H9 (cell line): ENCODE data around the gene CHMP6. TPM values are rescaled to one million over a fixed set of nuclear protein-coding genes. Genes with fewer than 3 reads are reported as not detected.
A peak's percentile ranks its signal among the peaks of the same experiment; 100 is the strongest.

ENCODE experiments used
- DNase-seq: peaks from one replicate; pipeline ENCODE4 v3.0.0-alpha.2; 2017
- H2AFZ ChIP-seq: one replicate; pipeline ENCODE4 v1.6.1; 2013; ENCODE audit warnings: mild to moderate bottlenecking, low read length, control low read depth, moderate library complexity
- H2AK5ac ChIP-seq: 2 replicates; pipeline ENCODE4 v1.6.1; 2013; ENCODE audit warnings: low read length, control low read depth, mixed read lengths; ENCODE audit not compliant: insufficient read length
- H2BK120ac ChIP-seq: one replicate; pipeline ENCODE4 v1.6.1; 2013; ENCODE audit warnings: low read depth, mild to moderate bottlenecking, low read length, control low read depth, inconsistent platforms; ENCODE audit not compliant: poor library complexity, severe bottlenecking
- H2BK12ac ChIP-seq: 2 replicates; pipeline ENCODE4 v1.6.1; 2013; ENCODE audit warnings: low read length, control low read depth, mixed read lengths, low read depth; ENCODE audit not compliant: insufficient read length
- H2BK15ac ChIP-seq: 2 replicates; pipeline ENCODE4 v1.6.1; 2013; ENCODE audit warnings: low read depth, low read length, control low read depth
- H2BK20ac ChIP-seq: one replicate; pipeline ENCODE4 v1.6.1; 2013; ENCODE audit warnings: low read depth, mild to moderate bottlenecking, low read length, control low read depth, inconsistent platforms; ENCODE audit not compliant: poor library complexity, severe bottlenecking
- H2BK5ac ChIP-seq: 2 replicates; pipeline ENCODE4 v1.6.1; 2013; ENCODE audit warnings: low read length, control low read depth, mixed read lengths; ENCODE audit not compliant: insufficient read length
- H3K14ac ChIP-seq: 2 replicates; pipeline ENCODE4 v1.6.1; 2013; ENCODE audit warnings: low read length, control low read depth; ENCODE audit not compliant: insufficient read depth
- H3K18ac ChIP-seq: 2 replicates; pipeline ENCODE4 v1.6.1; 2013; ENCODE audit warnings: low read depth, mild to moderate bottlenecking, mixed read lengths, low read length, control low read depth; ENCODE audit not compliant: insufficient read length
- H3K23ac ChIP-seq: 2 replicates; pipeline ENCODE4 v1.6.1; 2013; ENCODE audit warnings: low read length, control low read depth, mixed read lengths, low read depth; ENCODE audit not compliant: insufficient read length
- H3K23me2 ChIP-seq: 2 replicates; pipeline ENCODE4 v1.6.1; 2013; ENCODE audit warnings: low read depth, mild to moderate bottlenecking, mixed read lengths, low read length, control low read depth; ENCODE audit not compliant: insufficient read length, poor library complexity, severe bottlenecking
- H3K27ac ChIP-seq: 2 replicates; pipeline ENCODE4 v1.5.1; 2013; ENCODE audit warnings: low read length, control low read depth, mixed read lengths, low read depth; ENCODE audit not compliant: insufficient read length
- H3K27me3 ChIP-seq: 2 replicates; pipeline ENCODE4 v1.6.1; 2013; ENCODE audit warnings: low read length, control low read depth, inconsistent platforms; ENCODE audit not compliant: insufficient read depth
- H3K4ac ChIP-seq: 2 replicates; pipeline ENCODE4 v1.6.1; 2013; ENCODE audit warnings: low read depth, mild to moderate bottlenecking, control low read depth, inconsistent platforms, low read length, moderate library complexity
- H3K4me1 ChIP-seq: 2 replicates; pipeline ENCODE4 v1.6.1; 2013; ENCODE audit warnings: low read length, control low read depth, inconsistent platforms; ENCODE audit not compliant: insufficient read depth
- H3K4me2 ChIP-seq: 2 replicates; pipeline ENCODE4 v1.6.1; 2013; ENCODE audit warnings: low read length, control low read depth, mixed read lengths; ENCODE audit not compliant: insufficient read length, insufficient read depth
- H3K56ac ChIP-seq: 2 replicates; pipeline ENCODE4 v1.6.1; 2013; ENCODE audit warnings: low read depth, mild to moderate bottlenecking, mixed read lengths, low read length, control low read depth; ENCODE audit not compliant: insufficient read length
- H3K79me1 ChIP-seq: 2 replicates; pipeline ENCODE4 v1.6.1; 2013; ENCODE audit warnings: low read depth, mild to moderate bottlenecking, moderate library complexity, low read length, control low read depth, inconsistent platforms; ENCODE audit not compliant: insufficient read depth, poor library complexity, severe bottlenecking
- H3K79me2 ChIP-seq: 2 replicates; pipeline ENCODE4 v1.6.1; 2013; ENCODE audit warnings: low read length, control low read depth, inconsistent platforms; ENCODE audit not compliant: insufficient read depth
- H3K9ac ChIP-seq: 2 replicates; pipeline ENCODE4 v1.6.1; 2013; ENCODE audit warnings: low read length, control low read depth, mixed read lengths; ENCODE audit not compliant: insufficient read length; ENCODE audit errors: extremely low read depth
- H3K9me3 ChIP-seq: one replicate; pipeline ENCODE4 v1.6.1; 2013; ENCODE audit warnings: low read depth, low read length, inconsistent platforms; ENCODE audit not compliant: control insufficient read depth
- H3T11ph ChIP-seq: one replicate; pipeline ENCODE4 v1.6.1; 2013; ENCODE audit warnings: mild to moderate bottlenecking, low read length, control low read depth, inconsistent platforms
- H4K20me1 ChIP-seq: one replicate; pipeline ENCODE4 v1.6.1; 2013; ENCODE audit not compliant: control insufficient read depth, insufficient read length, insufficient read depth
- H4K5ac ChIP-seq: 2 replicates; pipeline ENCODE4 v1.6.1; 2013; ENCODE audit warnings: low read depth, mild to moderate bottlenecking, mixed read lengths, low read length, control low read depth; ENCODE audit not compliant: insufficient read length
- H4K8ac ChIP-seq: replicated peaks from 2 replicates; pipeline ENCODE4 v1.6.1; 2013; ENCODE audit warnings: low read length, control low read depth, mixed read lengths, low read depth; ENCODE audit not compliant: insufficient read length
- H4K91ac ChIP-seq: 2 replicates; pipeline ENCODE4 v1.6.1; 2013; ENCODE audit warnings: low read depth, mild to moderate bottlenecking, moderate library complexity, mixed read lengths, low read length, control low read depth; ENCODE audit not compliant: insufficient read length
- H3K27ac Mint-ChIP-seq, 3 experiments: 2 replicates in 2 of 3; 3 replicates in 1 of 3; pipeline ENCODE4 v1.8.0; 2020 to 2021; ENCODE audit warnings: mixed read lengths in 3 of 3, mild to moderate bottlenecking in 1 of 3, moderate library complexity in 1 of 3
- H3K27me3 Mint-ChIP-seq: 2 replicates; pipeline ENCODE4 v1.8.0; 2021; ENCODE audit warnings: low read depth, mild to moderate bottlenecking, moderate library complexity, mixed read lengths
- H3K36me3 Mint-ChIP-seq, 3 experiments: 2 replicates in 2 of 3; 3 replicates in 1 of 3; pipeline ENCODE4 v1.8.0; 2020 to 2021; ENCODE audit warnings: low read depth in 3 of 3, mixed read lengths in 3 of 3; ENCODE audit not compliant: insufficient read depth in 1 of 3
- H3K4me1 Mint-ChIP-seq, 2 experiments: 2 replicates each; pipeline ENCODE4 v1.8.0; 2020; ENCODE audit warnings: mixed read lengths in 2 of 2
- H3K4me3 Mint-ChIP-seq, 2 experiments: 2 replicates in 1 of 2; 3 replicates in 1 of 2; pipeline ENCODE4 v1.8.0; 2020 to 2021; ENCODE audit warnings: mild to moderate bottlenecking in 2 of 2, mixed read lengths in 2 of 2, moderate library complexity in 1 of 2
- H3K9me3 Mint-ChIP-seq, 2 experiments: 2 replicates in 1 of 2; 3 replicates in 1 of 2; pipeline ENCODE4 v1.8.0; 2020; ENCODE audit warnings: mild to moderate bottlenecking in 2 of 2, mixed read lengths in 2 of 2, moderate library complexity in 1 of 2
- whole genome bisulfite sequencing: extraction: QIAGEN DNeasy Blood & Tissue Kit; methylation state at CpG from one replicate; pipeline ENCODE4 v1.1.7; 2013; ENCODE audit warnings: missing lambda C conversion rate, low lambda C conversion rate, mixed read lengths; ENCODE audit not compliant: insufficient read length; ENCODE audit errors: extremely low coverage; 5-methylcytosine and 5-hydroxymethylcytosine counted together
- total RNA-seq: library from RNA; stranded (reverse); gene quantifications from 2 replicates; pipeline ENCODE4 v1.2.1, GENCODE V29; 2021
- TF ChIP-seq, protein P1 (sequence below): fragments of 200-600 bp; sonication (generic); conservative IDR thresholded peaks from 3 replicates; pipeline ENCODE4 v1.8.0; 2021; ENCODE audit warnings: antibody characterized with exemption, mild to moderate bottlenecking

Gene CHMP6
- total RNA-seq, 1 experiment from 2014 or later = 23.4 TPM

- Histone ChIP-seq H3K4me2 (no peak overlapping the region), H2BK5ac (no peak overlapping the region), H4K20me1 (no peaks in the 10 kb centered on the region), H3K27ac (no peak overlapping the region), H3K79me1 (no peaks in the 10 kb centered on the region), H3K56ac (no peak overlapping the region), H2AK5ac (no peak overlapping the region), H2BK15ac (no peak overlapping the region), H3K23ac (no peak overlapping the region), H2BK20ac (no peak overlapping the region), H4K5ac (no peak overlapping the region), H4K91ac (no peak overlapping the region), H2BK120ac (no peak overlapping the region), H3T11ph (no peak overlapping the region), H3K9me3 (peaks cover 7% of the 10 kb centered on the region), H3K79me2 (no peaks in the 10 kb centered on the region), H3K14ac (no peak overlapping the region), H3K4ac (no peak overlapping the region), H3K9ac (no peak overlapping the region), H3K27me3 (no peaks in the 10 kb centered on the region), H3K23me2 (no peaks in the 10 kb centered on the region), H4K8ac (no peak overlapping the region), H3K18ac (no peak overlapping the region), H2BK12ac (no peak overlapping the region), H3K4me1 (no peaks in the 10 kb centered on the region), H2AFZ (no peak overlapping the region)
- Mint-ChIP-seq H3K4me3 (no peak overlapping the region), H3K27ac (peak overlapping the region in 1 of 3 experiments; percentile 20; a peak in 1 of 7 replicates), H3K27me3 (peaks cover 32% of the 10 kb centered on the region), H3K36me3 (peaks cover 9 to 15% (median 11%) of the 10 kb centered on the region in 3 experiments), H3K9me3 (peaks cover 23% of the 10 kb centered on the region in 2 experiments), H3K4me1 (peaks cover 14 to 21% of the 10 kb centered on the region in 2 experiments)
- DNase-seq = no peak
- TF ChIP-seq, protein P1, sequence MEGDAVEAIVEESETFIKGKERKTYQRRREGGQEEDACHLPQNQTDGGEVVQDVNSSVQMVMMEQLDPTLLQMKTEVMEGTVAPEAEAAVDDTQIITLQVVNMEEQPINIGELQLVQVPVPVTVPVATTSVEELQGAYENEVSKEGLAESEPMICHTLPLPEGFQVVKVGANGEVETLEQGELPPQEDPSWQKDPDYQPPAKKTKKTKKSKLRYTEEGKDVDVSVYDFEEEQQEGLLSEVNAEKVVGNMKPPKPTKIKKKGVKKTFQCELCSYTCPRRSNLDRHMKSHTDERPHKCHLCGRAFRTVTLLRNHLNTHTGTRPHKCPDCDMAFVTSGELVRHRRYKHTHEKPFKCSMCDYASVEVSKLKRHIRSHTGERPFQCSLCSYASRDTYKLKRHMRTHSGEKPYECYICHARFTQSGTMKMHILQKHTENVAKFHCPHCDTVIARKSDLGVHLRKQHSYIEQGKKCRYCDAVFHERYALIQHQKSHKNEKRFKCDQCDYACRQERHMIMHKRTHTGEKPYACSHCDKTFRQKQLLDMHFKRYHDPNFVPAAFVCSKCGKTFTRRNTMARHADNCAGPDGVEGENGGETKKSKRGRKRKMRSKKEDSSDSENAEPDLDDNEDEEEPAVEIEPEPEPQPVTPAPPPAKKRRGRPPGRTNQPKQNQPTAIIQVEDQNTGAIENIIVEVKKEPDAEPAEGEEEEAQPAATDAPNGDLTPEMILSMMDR = no peak
- no CpG with 5 or more reads among the region's 3 CpGs for whole genome bisulfite sequencing
Observed at GRCh38 chr17:81011951-81012350, 20.3 kb downstream of the CHMP6 start.
